ENCODE measurements around the gene CNTNAP5.

Gene CNTNAP5

DNA sequence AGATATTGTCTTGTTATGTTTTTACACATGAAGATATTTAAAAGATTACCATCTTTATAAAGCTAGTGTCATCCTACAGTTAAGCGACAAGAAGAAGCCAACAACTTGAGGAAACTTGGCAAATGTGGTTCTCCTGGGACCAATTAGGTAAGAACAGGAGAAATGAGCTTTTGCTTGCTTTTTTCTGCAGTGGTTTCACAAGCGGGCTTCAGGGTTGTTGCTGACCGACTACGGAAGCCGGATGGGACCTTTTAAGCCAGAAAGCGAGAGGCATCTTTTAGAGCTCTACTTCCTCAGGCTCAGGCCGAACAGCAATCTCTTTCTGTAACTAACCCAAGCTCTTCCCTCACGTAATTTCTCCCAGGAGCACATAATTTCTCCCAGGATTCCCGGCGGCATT lies 256.5 kb downstream of the CNTNAP5 start:
- DNase-seq: no peak

DNA sequence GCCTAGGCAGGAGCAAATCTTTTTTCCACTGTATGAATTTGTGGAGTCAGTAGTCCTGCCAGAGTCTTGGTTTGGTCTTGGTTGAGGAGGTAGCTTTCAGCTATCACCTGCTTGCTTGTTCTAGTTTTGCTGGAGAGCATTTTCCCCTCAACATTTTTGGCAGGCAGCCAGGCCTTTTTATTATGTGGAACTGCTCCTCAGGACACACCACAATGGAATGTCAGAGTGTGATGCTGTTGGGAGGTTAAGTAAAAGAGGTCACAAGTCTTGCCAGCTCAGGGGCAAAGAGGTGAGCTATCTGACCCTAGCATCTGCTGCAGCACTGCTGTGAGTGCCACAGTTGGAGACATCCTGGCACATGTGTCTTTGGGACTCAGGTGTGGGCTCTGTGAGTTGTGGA lies 258.0 kb downstream of the CNTNAP5 start:
- no peak for DNase-seq

DNA sequence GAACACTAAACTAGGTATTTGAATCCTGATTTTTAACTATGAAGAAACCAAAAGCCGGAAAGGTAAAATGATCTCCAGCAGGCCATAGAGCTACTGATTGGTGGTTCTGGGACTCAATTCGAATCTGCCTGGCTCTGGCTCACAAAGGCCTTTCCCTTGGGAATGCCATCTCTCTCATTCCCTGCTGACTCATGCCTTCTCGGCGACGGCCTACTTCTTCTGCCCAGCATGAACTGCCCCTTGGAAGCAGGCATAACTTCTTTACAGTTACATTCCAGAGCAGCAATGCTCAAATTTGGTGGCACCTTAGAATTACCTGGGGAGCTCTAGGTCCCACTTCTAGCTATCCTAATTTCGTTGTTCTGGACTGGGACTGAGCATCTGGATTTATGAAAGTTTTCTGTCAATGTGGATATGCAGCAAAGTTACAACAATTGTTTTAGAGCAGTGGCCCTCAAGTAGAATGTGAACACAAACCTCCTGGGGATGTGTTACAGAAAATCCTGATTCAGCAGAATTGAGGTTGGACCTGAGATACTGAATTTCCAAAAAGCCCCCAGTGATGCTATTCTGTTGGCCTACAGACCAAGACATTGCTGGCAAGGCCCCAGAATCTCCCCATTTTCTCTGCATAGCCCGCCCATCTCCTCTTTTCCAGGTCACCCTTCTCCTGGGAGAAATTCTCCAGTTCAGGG lies 261.1 kb downstream of the CNTNAP5 start:
- DNase-seq: no peak

DNA sequence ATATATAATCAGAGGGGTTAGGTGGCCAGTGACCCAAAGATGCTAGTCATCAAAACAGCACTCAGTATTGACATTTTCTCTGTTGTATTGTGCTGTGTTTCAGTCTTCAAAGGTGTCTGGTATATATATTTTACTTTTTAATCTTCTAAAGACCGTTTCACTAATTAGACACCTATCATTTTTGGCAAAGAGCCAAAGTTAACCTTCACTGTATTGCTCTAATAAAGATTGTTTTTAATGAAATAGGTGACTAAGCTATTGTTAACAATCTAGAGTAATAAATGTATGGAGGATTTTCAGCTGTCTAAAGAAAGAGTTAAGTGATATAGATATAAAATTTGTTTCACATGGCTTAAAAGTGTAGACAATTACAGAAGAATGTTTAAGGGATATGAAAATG lies 264.0 kb downstream of the CNTNAP5 start:
- DNase-seq: no peak

DNA sequence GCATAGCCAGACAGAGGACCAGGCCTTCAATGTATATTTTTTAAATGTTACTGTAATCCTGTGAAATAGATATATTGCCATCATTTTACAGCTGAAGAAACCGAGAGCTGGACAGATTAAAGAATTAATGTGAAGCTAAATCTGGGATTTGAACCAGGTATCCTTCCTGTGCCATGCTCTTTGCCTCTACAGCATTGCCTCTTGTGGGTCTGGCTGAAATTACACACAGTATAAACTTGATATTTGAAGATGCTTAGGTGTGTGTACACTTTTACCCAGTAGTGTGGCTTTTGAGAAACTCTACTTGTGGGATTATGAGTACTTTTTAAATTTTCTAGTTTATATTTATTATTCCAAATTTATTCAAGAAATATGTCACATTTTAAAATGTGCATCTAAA lies 264.5 kb downstream of the CNTNAP5 start:
- no peak for DNase-seq

DNA sequence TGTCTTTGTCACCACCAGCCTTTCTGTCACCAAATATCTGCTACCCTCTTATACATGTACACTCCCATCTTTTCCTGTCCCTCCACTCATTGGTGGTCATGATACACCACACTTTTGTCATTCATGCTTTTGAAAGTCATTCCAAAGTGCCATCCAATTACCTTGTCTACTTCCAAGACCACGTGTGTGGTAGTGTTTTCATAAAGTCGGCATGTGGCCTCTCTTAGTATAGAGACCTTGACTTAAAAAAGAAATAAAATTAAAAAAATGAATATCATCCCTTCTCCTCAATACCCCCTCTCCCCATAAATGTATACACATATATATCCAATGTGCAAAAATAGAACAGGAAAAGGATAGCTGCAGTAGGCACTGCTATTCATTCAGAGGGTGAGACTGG lies 271.4 kb downstream of the CNTNAP5 start:
- DNase-seq: no peak

DNA sequence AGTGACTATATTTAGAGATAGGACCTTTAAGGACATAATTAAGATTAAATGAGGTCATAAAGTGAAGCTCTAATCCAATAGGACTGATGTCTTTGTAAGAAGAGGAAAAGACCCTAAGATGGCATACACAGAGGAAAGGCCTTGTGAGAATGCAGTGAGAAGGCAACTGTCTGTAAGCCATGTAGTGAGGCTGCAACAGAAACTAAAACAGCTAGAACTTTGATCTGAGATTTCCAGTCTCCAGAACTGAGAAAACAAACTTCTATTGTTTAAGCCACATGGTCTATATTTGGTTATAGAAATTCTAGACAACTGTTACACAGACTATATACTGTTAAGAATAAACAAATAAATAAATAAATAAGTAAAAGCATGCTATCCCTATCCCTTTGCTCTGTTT lies 276.8 kb downstream of the CNTNAP5 start:
- no peak for DNase-seq

DNA sequence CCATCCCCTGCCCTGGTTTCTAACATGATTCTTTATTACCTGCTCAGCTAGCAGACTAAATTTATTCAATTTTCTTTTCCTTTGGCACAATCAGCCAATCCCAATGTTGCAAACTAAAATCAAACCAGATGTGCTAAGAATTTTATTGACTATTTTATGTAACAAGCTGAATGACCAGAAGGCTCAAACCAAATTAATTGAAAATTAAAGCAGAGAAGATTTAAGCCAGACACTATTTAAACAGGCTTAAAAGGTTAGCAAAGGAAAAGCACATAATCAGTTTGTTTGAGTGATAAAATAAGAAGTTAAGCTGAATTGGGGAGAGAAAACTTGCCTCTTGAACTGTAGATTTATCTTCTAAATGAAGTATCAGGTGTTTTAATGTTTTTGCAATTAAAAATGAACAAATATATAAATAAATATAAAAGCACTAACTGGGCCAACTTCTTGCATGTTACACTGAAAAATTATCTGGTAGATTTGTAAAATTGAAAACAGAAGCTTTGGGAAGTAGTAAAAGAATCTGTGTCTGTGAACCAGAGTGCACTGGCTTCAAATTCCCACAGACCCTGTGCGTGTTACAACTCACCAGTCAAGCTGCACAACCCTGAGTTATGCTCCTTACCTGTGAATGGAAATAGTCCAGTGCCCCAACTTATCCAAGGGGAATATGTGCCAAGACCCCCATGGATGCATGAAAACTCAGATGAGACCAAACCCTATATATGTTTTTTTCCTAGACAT lies 283.4 kb downstream of the CNTNAP5 start:
- no peak for DNase-seq

DNA sequence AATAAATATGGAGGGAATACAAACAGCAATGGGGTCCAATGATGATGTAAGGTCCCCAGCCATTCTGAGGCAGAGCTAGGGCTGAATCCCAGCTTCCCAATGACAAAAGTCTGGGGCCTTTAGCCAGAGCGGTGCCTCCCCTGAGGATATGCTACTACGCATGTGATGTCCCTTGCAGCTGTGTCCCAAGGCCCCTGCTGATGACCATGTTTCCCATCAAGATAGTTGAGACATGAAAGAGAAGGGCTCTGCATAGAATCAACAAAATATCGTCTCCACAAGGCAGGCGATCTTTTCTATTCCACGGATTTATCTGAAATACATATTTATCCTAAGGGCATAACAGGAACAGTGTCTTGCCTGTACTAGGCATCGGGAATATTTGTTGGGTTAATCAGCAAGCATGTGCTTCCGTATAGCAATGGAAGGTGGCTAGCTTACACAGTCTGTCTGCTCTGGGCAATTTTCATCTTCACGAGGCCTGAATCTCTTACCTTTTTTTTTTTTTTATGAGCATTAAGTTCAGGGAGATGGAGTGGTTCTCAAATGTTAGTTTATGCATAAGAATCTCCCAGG lies 284.6 kb downstream of the CNTNAP5 start:
- no peak for DNase-seq

DNA sequence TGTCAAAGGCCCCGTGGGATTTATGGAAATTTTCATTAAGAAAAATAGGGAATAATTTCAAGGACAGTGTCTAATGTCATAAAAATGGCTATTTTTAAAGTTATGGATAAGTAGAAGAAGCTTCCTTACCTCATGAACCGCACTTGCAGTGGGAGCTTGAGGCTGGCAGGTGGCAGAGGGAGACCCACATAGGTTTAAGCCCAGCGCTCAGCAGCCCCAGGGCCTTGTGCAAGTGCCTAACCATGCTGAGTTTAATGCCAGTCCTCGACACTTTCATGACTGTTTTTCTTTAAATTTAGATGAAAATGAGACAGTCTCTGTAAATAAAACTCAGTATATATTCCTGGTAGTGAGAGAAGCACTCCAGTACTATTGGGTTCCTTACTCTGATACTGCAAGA lies 285.6 kb downstream of the CNTNAP5 start:
- no peak for DNase-seq

DNA sequence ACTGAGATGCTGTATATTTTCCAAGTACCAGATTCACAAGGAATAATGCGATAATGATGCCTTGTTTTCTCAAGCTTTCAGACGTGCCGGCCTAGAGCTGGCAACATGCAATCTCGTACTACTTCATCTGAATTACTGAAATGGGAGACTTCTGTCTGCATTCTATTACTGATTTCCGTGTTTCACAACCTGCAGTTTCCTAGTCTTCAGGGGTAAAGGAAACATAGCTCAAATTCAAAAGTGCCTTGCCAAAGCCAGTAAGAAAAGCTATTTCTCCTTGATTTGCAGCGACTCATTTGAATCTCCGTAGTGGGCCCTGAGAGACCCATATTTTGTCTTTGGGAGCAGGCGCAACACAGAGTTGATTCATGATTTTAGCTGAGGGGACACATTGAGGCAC lies 289.0 kb downstream of the CNTNAP5 start:
- DNase-seq: no peak

DNA sequence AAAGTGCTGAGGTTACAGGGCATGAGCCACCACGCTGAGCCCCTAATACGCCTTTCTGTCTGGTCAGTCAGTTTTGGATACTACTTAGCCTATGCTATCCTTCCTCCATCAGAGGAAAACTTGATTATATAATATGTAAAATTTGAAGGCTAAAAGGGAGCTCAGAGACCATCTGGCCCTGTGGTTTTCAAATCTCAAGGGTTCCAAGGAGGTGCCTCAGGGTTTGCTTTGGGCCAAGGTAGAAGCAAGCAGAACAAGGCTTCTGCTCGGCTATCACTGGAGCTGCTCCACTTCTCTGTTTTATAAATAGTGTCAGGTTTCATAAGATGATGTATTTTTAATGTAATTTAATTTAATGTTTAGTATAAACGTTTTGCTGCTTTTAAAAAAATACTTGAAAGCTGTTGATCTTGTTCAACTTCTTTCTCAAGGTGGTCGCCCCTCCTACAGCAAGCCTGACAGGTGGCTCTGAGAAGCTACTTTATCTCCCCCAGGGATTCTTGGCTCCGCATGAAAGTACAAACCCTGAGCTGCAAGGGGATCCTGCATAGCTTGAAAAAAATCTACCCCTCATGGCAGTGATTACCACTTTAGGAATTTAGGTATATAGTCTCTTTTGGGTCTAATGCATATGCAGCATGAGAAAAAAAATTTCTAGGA lies 290.3 kb downstream of the CNTNAP5 start:
- no peak for DNase-seq

DNA sequence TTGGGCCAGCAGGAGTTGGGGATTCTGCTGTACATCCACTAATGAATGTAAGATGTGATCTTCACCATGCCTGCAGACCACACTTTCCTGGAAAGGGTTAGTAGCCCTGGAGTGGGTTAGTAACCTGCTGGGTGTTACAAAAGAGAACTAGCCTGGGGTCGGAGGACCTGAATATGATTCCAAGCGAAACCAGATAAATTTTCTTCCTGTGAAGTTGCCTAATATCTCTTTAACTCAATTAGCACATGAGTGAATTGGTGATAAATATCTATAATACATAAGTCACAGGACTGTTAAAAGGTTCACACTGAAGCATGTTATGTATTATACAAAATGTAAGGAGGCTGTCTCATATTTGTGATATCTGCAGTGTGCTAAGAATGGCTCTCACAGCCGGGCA lies 291.0 kb downstream of the CNTNAP5 start:
- DNase-seq: no peak

DNA sequence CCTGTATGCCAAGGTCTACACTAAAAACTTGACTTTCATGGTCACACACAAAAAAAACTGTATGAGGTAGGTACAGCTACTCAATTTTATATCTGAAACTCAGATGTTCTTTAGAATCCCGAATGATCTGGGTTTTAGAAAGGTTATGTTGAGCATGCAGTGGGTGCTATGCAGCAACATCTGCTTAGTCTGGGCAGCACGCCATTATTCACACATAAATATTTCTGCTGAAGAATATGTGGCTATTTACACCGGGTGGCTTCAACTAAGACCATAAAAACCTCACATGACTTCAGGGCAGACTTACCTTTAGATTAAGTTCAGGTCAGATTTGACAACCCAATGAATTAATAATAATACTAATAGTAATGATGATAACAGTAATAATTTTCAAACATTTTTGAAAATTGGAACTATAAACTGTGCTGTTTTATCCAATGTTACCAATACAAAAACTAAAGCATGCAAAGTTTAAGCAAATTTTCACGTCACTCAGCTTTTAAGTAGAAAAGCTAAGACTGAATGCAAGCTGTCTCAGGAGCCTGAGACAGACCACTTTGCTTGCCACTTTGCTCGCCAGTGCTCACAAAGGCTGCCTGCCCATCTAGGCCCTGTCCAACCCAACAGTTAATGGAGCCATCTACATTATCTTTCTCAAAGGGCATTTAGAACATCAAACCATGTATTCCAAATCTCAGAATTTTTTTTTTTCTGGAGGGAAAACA lies 292.0 kb downstream of the CNTNAP5 start:
- no peak for DNase-seq

DNA sequence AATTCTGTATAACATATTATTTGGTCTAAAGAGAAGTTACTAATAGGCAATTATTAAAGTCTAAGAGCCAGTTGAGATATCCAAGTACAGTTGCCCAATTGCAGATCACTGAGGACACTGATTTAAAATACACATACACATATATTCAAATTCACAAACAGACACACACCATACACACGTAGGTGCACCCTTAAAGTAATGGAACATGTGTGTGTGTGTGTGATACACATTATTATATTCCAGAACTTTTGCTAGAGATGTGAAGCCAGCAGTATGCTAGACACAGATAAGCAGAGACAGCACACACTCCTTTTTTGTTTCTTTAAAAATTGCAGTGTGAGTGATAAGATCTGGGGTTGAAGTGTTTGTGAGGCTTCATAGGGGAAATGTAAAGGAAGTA lies 292.5 kb downstream of the CNTNAP5 start:
- DNase-seq: no peak

DNA sequence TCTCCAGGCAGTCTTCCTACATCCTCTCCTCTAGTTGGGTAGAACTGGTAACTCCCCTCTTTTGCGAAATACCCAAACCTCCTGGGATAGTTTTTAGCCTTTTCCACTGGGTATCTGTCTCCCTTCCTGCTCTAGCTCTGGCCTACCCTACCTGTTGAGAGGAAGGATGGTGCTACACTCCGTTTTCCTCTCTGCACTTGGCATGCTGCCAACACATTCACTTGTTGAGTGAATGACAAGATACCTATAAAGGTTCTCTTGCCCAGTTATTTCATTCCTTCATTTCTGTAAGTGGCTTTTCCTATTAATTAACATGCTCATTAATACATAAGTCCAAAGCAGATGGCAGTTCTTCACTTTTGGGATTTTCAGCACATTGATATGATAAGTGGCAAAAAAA lies 293.8 kb downstream of the CNTNAP5 start:
- no peak for DNase-seq

DNA sequence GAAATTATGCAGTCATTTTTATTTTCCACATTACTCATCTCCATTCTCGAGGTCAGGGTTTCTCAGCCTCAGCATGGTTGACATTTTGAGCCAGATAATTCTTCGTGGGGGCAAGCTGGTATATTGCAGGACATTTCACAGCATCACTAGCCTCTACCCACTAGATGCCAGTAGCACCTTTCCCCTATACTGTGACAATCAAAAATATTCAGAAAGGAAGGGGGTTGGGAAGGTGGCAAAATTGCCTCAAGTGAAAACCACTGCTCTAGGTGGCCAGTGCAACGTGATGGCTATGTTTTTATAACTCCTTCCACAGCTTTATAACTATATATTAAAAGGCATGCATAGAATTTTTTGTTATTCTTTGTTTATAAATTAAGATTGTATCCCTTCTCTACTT lies 294.5 kb downstream of the CNTNAP5 start:
- no peak for DNase-seq

DNA sequence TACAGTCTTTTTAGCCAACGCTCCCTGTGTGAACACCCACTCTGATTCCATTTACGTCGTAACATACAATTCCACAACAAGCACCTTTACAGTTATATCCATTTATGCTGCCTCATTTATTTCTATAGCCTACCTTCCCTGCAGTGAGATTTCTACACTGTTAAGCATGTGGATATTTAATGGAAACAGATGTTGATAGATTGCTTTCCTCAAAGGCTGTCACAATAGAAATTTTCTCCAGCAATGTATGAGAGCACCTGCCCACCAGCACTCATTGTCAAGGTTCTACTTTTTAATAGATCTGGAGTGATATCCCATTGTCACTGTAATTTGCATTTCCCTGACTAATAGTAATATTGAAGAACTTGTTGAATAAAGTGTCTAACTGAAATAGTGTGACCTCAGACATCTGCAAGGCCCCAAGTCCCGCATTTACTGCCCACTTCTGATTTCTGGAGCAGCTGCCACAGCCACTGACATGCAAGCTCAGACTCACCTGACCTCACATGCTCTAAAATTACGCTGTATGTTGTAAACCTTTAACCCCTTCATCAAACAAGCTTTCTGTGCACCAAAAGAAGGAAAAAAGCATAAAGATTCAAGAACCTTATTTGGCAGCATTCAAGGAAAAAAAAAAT lies 295.1 kb downstream of the CNTNAP5 start:
- DNase-seq: no peak

DNA sequence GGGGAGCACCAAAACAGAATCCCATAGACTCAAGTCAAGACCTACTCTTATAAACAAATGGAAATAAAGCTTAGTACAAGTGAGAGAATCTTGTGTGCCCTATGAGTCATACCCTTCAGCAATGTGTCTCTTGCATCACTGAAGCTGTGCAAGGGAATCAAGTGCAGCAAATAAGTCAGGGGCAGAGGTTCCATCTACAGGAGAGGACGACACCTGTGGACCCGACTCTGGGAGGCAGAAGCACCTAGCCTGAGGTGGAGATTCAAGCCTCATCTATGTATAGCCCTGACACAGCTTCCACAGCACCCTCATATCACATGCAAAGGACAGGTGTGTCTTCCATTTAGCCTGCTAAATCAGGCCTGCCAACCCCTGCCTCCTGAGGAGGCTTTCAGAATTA lies 298.2 kb downstream of the CNTNAP5 start:
- DNase-seq: no peak

DNA sequence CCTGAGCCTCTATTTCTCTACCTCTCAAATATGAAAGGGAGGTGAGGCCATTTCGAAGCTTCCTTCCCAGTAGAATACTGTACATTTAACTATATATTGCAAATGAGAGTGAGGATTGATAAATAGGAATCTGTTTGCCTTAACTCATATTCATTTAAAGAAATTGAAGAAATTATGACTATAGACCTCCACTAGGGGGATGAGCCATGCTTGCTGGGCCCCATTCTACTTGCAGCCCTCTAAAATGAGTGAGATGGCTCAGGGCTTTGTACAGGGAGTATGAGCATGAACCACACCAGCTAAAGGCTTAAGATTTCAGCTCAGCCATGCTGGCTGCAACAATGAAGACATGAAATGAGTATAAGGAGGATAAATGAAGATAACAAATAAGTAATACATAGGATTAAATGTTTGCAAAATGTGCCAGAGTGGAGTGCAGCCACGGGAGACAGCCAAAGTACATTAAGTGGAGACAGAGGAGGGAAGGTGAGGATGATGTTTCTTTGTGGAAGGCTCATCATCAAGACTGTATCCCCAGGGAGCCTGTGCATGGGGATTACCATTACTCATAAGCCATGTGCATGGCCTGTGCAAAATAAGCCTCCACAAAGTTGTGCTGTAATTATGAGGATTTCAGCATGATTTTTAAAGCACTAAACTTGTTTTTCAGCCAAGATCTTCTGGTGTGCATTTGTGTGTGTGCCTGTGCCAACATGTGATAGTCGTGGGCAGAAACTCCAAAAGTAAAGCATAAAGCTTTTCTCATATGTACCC lies 300.8 kb downstream of the CNTNAP5 start:
- DNase-seq: no peak

DNA sequence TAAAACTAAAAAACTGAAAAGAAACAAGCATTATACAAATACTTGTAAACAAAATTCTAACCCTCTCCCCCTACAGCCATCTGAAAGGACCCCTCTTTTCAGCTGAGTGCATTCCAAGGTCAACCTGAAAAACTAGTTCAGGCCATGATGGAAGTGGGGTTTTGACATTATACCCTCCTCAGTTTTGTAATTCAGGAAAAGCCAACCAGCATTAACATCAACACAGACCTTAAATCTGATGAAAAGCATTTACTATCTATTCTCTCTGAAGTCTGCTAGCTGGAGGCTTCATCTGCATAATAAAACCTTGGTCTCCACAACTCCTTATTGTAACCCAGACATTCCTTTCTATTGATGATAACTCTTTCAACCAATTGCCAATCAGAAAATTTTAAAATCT lies 302.2 kb downstream of the CNTNAP5 start:
- no peak for DNase-seq

DNA sequence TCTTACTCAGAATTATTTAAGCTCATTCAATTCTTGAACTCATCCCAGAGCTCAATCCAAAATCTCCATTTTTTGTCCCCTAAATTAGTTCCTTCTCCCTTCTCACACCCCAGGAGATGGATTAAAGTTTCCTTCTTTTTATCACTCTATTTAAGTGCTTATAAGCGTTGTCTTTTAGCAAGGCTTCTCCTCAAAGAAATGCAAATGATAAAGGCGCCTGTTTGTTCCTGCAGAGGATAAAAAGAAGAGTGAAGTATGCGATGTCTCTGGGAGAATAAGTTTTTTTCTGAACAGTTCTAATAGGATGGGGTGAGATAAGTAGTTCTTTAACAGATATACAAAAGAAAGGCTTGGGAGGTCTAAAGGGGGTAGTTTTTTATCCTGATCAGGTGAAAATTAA lies 303.3 kb downstream of the CNTNAP5 start:
- DNase-seq: no peak

Data from activated CD8-positive, alpha-beta memory T cell treated with anti-CD3 and anti-CD28 coated beads for 24 hours (primary cell).